WTC11 (cell line): ENCODE data around the gene GPI. TPM values are rescaled to one million over a fixed set of nuclear protein-coding genes. Genes with fewer than 3 reads are reported as not detected.

Experiments used
- ATAC-seq: fragments of 200-7000 bp; cut with Tn5 transposase; 2 replicates; pipeline ENCODE4 v1.10.0; 2021; ENCODE audit warnings: mild to moderate bottlenecking, moderate library complexity
- CTCF ChIA-PET: fragments of 300-600 bp; sonication (Branson Sonifier 250); formaldehyde crosslinking; loops from one replicate; lab custom pipeline; 2021; ENCODE audit warnings: antibody characterized with exemption; lab: Charles Lee
- POLR2A ChIA-PET: fragments of 350-600 bp; sonication (Branson Sonifier 250); formaldehyde crosslinking; loops from one replicate; lab custom pipeline; 2021; ENCODE audit warnings: antibody characterized with exemption; lab: Charles Lee
- DNase-seq: peaks from one replicate; pipeline ENCODE4 v3.0.0; 2021; ENCODE audit warnings: low spot score
- H3K27ac Mint-ChIP-seq: 2 replicates; pipeline ENCODE4 v1.8.0; 2021; ENCODE audit warnings: mixed read lengths
- H3K27me3 Mint-ChIP-seq: 2 replicates; pipeline ENCODE4 v1.8.0; 2021; ENCODE audit warnings: low read depth, mild to moderate bottlenecking, moderate library complexity, mixed read lengths
- H3K36me3 Mint-ChIP-seq: 2 replicates; pipeline ENCODE4 v1.8.0; 2021; ENCODE audit warnings: mixed read lengths
- H3K4me1 Mint-ChIP-seq: 2 replicates; pipeline ENCODE4 v1.8.0; 2022; ENCODE audit warnings: mixed read lengths
- H3K4me3 Mint-ChIP-seq: 2 replicates; pipeline ENCODE4 v1.8.0; 2021; ENCODE audit warnings: mild to moderate bottlenecking, moderate library complexity, mixed read lengths
- H3K9me3 Mint-ChIP-seq: 2 replicates; pipeline ENCODE4 v1.8.0; 2021; ENCODE audit warnings: mixed read lengths
- AFF4 ChIP-seq: sonication (generic); formaldehyde crosslinking; IDR thresholded peaks from 2 replicates; pipeline ENCODE4 v1.8.1; 2023; ENCODE audit warnings: mild to moderate bottlenecking, missing genetic modification reagents, borderline replicate concordance
- ARID4B ChIP-seq: sonication (generic); formaldehyde crosslinking; IDR thresholded peaks from 2 replicates; pipeline ENCODE4 v1.8.0; 2023; ENCODE audit warnings: missing genetic modification reagents, mild to moderate bottlenecking, borderline replicate concordance
- CBFB ChIP-seq: sonication (generic); formaldehyde crosslinking; IDR thresholded peaks from 2 replicates; pipeline ENCODE4 v1.8.1; 2022; ENCODE audit warnings: mild to moderate bottlenecking, low read depth, missing genetic modification reagents
- E2F5 ChIP-seq: sonication (generic); formaldehyde crosslinking; IDR thresholded peaks from 2 replicates; pipeline ENCODE4 v1.8.1; 2022; ENCODE audit warnings: mild to moderate bottlenecking, moderate library complexity, missing genetic modification reagents
- FOXK1 ChIP-seq: sonication (generic); formaldehyde crosslinking; IDR thresholded peaks from 2 replicates; pipeline ENCODE4 v1.8.0; 2022; ENCODE audit warnings: mild to moderate bottlenecking, moderate library complexity, missing genetic modification reagents
- FOXP4 ChIP-seq: sonication (generic); formaldehyde crosslinking; IDR thresholded peaks from 2 replicates; pipeline ENCODE4 v1.8.0; 2022; ENCODE audit warnings: mild to moderate bottlenecking, missing genetic modification reagents
- GABPB1 ChIP-seq: sonication (generic); formaldehyde crosslinking; IDR thresholded peaks from 2 replicates; pipeline ENCODE4 v1.8.1; 2023; ENCODE audit warnings: mild to moderate bottlenecking, missing genetic modification reagents
- PRRX2 ChIP-seq: fragments of 250-450 bp; sonication (Bioruptor Pico); IDR thresholded peaks from 2 replicates; pipeline ENCODE4 v1.8.0; 2021; ENCODE audit warnings: mild to moderate bottlenecking
- SMAD3 ChIP-seq: sonication (generic); formaldehyde crosslinking; IDR thresholded peaks from 2 replicates; pipeline ENCODE4 v1.8.0; 2022; ENCODE audit warnings: missing genetic modification reagents, mild to moderate bottlenecking, borderline replicate concordance
- SMAD4 ChIP-seq: sonication (generic); formaldehyde crosslinking; IDR thresholded peaks from 2 replicates; pipeline ENCODE4 v1.8.0; 2022; ENCODE audit warnings: mild to moderate bottlenecking, missing genetic modification reagents
- SOX15 ChIP-seq: fragments of 250-450 bp; sonication (Bioruptor Pico); IDR thresholded peaks from 2 replicates; pipeline ENCODE4 v1.9.0; 2021; ENCODE audit warnings: mild to moderate bottlenecking
- ZMAT4 ChIP-seq: fragments of 250-450 bp; sonication (Bioruptor Pico); IDR thresholded peaks from 2 replicates; pipeline ENCODE4 v1.9.0; 2021; ENCODE audit warnings: mild to moderate bottlenecking
- ZNF317 ChIP-seq: sonication (generic); formaldehyde crosslinking; IDR thresholded peaks from 2 replicates; pipeline ENCODE4 v1.8.1; 2023; ENCODE audit warnings: low read depth, mild to moderate bottlenecking, moderate library complexity, missing genetic modification reagents, borderline replicate concordance
- ZNF416 ChIP-seq: fragments of 250-450 bp; sonication (Bioruptor Pico); IDR thresholded peaks from 2 replicates; pipeline ENCODE4 v1.9.0; 2021; ENCODE audit warnings: mild to moderate bottlenecking, inconsistent platforms
- ZNF671 ChIP-seq: fragments of 250-450 bp; sonication (Bioruptor Pico); IDR thresholded peaks from 2 replicates; pipeline ENCODE4 v1.8.0; 2021; ENCODE audit warnings: mild to moderate bottlenecking
- total RNA-seq: library from RNA; stranded (reverse); gene quantifications from 3 replicates; pipeline ENCODE4 v1.2.3, GENCODE V29; 2021

The GPI gene
- total RNA-seq, 1 experiment from 2014 or later = 389 TPM

- Mint-ChIP-seq H3K27ac (no peak overlapping the region), H3K4me1 (peaks cover 20% of the 10 kb centered on the region), H3K36me3 (peaks cover 45% of the 10 kb centered on the region), H3K4me3 (no peak overlapping the region), H3K27me3 (no peaks in the 10 kb centered on the region), H3K9me3 (no peaks in the 10 kb centered on the region)
- no peak for ATAC-seq
- ChIA-PET CTCF (interaction anchor here (0.6 kb wide), 1 partner anchor 70 kb away, joined by 3 read pairs; no protein-coding TSS in a partner anchor), POLR2A (no interaction called here)
- DNase-seq = no peak
- no peak for TF ChIP-seq PRRX2 (CRISPR knock-in tag)
- no peak for TF ChIP-seq GABPB1 (CRISPR knock-in tag)
Observed at GRCh38 chr19:34431681-34432402, 66.8 kb downstream of the GPI start.

- Mint-ChIP-seq H3K9me3 (no peaks in the 10 kb centered on the region), H3K27me3 (no peaks in the 10 kb centered on the region), H3K36me3 (peaks cover 51% of the 10 kb centered on the region), H3K4me1 (peaks cover 19% of the 10 kb centered on the region), H3K27ac (peak overlapping the region; percentile 89), H3K4me3 (no peak overlapping the region)
- CTCF ChIA-PET = no interaction called here
- POLR2A ChIA-PET = no interaction called here
- DNase-seq = no peak
- TF ChIP-seq E2F5 (CRISPR knock-in tag) (no peak), FOXP4 (no peak), ZMAT4 (no peak), ZNF671 (no peak), FOXK1 (CRISPR knock-in tag) (no peak), ARID4B (CRISPR knock-in tag) (no peak), SMAD3 (CRISPR knock-in tag) (no peak), SMAD4 (no peak), ZNF317 (no peak), CBFB (CRISPR knock-in tag) (no peak), AFF4 (CRISPR knock-in tag) (no peak), SOX15 (CRISPR knock-in tag) (no peak), ZNF416 (CRISPR knock-in tag) (no peak)
- ATAC-seq = no peak
Observed at GRCh38 chr19:34432797-34433196, 67.8 kb downstream of the GPI start.
